Smooth muscle cell (in vitro differentiated cells): ENCODE data around the gene PRKAG2. TPM values are rescaled to one million over a fixed set of nuclear protein-coding genes. Genes with fewer than 3 reads are reported as not detected.

Experiments used
- DNase-seq: peaks from one replicate; lab custom pipeline; 2025; ENCODE audit not compliant: unreplicated experiment; lab: John Stamatoyannopoulos, UW
- H2AFZ ChIP-seq: fragments of 200-600 bp; sonication (generic); 2 replicates; pipeline ENCODE4 v1.6.0; 2016; ENCODE audit warnings: antibody characterized with exemption, low read depth, mild to moderate bottlenecking
- H3F3A ChIP-seq: fragments of 200-600 bp; sonication (generic); 2 replicates; pipeline ENCODE4 v1.6.0; 2017; ENCODE audit warnings: antibody characterized with exemption, low read depth
- H3K27ac ChIP-seq: fragments of 200-600 bp; sonication (generic); 2 replicates; pipeline ENCODE4 v1.5.1; 2016; ENCODE audit warnings: low read depth, mild to moderate bottlenecking
- H3K27me3 ChIP-seq: fragments of 200-600 bp; sonication (generic); 2 replicates; pipeline ENCODE4 v1.6.1; 2016; ENCODE audit warnings: low read depth, mild to moderate bottlenecking
- H3K36me3 ChIP-seq: fragments of 200-600 bp; sonication (generic); 2 replicates; pipeline ENCODE4 v1.5.1; 2016; ENCODE audit warnings: low read depth
- H3K4me1 ChIP-seq: fragments of 200-600 bp; sonication (generic); 2 replicates; pipeline ENCODE4 v1.5.1; 2016; ENCODE audit warnings: low read depth
- H3K4me2 ChIP-seq: fragments of 200-600 bp; sonication (generic); 2 replicates; pipeline ENCODE4 v1.6.0; 2016; ENCODE audit warnings: mild to moderate bottlenecking
- H3K4me3 ChIP-seq: fragments of 200-600 bp; sonication (generic); 2 replicates; pipeline ENCODE4 v1.5.1; 2016; ENCODE audit warnings: mild to moderate bottlenecking
- H3K79me2 ChIP-seq: fragments of 200-600 bp; sonication (generic); 2 replicates; pipeline ENCODE4 v1.6.0; 2016; ENCODE audit warnings: low read depth, mild to moderate bottlenecking
- H3K9ac ChIP-seq: fragments of 200-600 bp; sonication (generic); 2 replicates; pipeline ENCODE4 v1.6.0; 2016; ENCODE audit warnings: low read depth
- H3K9me3 ChIP-seq: fragments of 200-600 bp; sonication (generic); replicated peaks from 2 replicates; pipeline ENCODE4 v1.5.1; 2016; ENCODE audit warnings: low read depth
- H4K20me1 ChIP-seq: fragments of 200-600 bp; sonication (generic); 2 replicates; pipeline ENCODE4 v1.6.0; 2016; ENCODE audit warnings: low read depth
- CTCF ChIP-seq: fragments of 200-600 bp; sonication (generic); IDR thresholded peaks from 2 replicates; pipeline ENCODE4 v1.5.1; 2017; ENCODE audit warnings: borderline replicate concordance, mild to moderate bottlenecking, antibody characterized with exemption; ENCODE audit not compliant: insufficient read depth, poor library complexity, severe bottlenecking
- WGBS: methylation state at CpG from one replicate; pipeline ENCODE4 v1.1.7; 2016; ENCODE audit warnings: low lambda C conversion rate; 5-methylcytosine and 5-hydroxymethylcytosine counted together
- polyA plus RNA-seq: library from polyadenylated mRNA; unstranded; fragments of >200 nt; fragmentation: Nextera tagmentation; extraction: Ambion mirVana; gene quantifications from 2 replicates; pipeline ENCODE4 v1.2.1, GENCODE V29; 2016
- total RNA-seq: library from RNA; depleted of rRNA; stranded (reverse); fragments of >200 nt; gene quantifications from 2 replicates; pipeline ENCODE4 v1.2.3, GENCODE V29; 2014

Gene PRKAG2
- total and polyA plus RNA-seq, 2 experiments from 2014 or later: 3.5 to 3.9 TPM

- TF ChIP-seq CTCF: no peak
- Histone ChIP-seq H3K27me3 (peaks cover 4% of the 10 kb centered on the region), H2AFZ (no peak overlapping the region), H3F3A (no peaks in the 10 kb centered on the region), H3K36me3 (no peaks in the 10 kb centered on the region), H3K4me1 (peaks cover 4% of the 10 kb centered on the region), H3K9me3 (no peaks in the 10 kb centered on the region), H4K20me1 (no peaks in the 10 kb centered on the region), H3K9ac (no peak overlapping the region), H3K4me3 (no peak overlapping the region), H3K4me2 (no peak overlapping the region), H3K79me2 (no peaks in the 10 kb centered on the region), H3K27ac (no peak overlapping the region)
- DNase-seq: no peak
Observed at GRCh38 chr7:151544183-151544582, 332.7 kb downstream of the PRKAG2 start.

GRCh38 chr7:151542606-151543130 is 334.2 kb downstream of the PRKAG2 start:
- Histone ChIP-seq H3K9me3 (no peaks in the 10 kb centered on the region), H3K79me2 (no peaks in the 10 kb centered on the region), H3K4me1 (peaks cover 15% of the 10 kb centered on the region), H3K9ac (no peak overlapping the region), H3K4me3 (no peak overlapping the region), H2AFZ (no peak overlapping the region), H3K4me2 (no peak overlapping the region), H3K27ac (no peak overlapping the region), H3K36me3 (no peaks in the 10 kb centered on the region), H4K20me1 (no peaks in the 10 kb centered on the region), H3F3A (no peaks in the 10 kb centered on the region), H3K27me3 (peaks cover 4% of the 10 kb centered on the region)
- DNase-seq: no peak
- TF ChIP-seq CTCF: no peak
- 96% methylated on average over 6 of the region's 6 CpGs for WGBS

- DNase-seq: no peak
- H3K4me2 ChIP-seq: no peak overlapping the region
- no peak overlapping the region for H3K9ac ChIP-seq
- no peak overlapping the region for H3K4me3 ChIP-seq
- WGBS: 89% methylated on average over 17 of the region's 17 CpGs
- H3K27ac ChIP-seq: no peak overlapping the region
- H4K20me1 ChIP-seq: no peaks in the 10 kb centered on the region
- no peak overlapping the region for H2AFZ ChIP-seq
- H3K27me3 ChIP-seq: peaks cover 4% of the 10 kb centered on the region
- H3K36me3 ChIP-seq: no peaks in the 10 kb centered on the region
- no peak for TF ChIP-seq CTCF
- H3F3A ChIP-seq: no peaks in the 10 kb centered on the region
- H3K4me1 ChIP-seq: peaks cover 15% of the 10 kb centered on the region
- no peaks in the 10 kb centered on the region for H3K9me3 ChIP-seq
- H3K79me2 ChIP-seq: no peaks in the 10 kb centered on the region
Observed at GRCh38 chr7:151541709-151542499, 335.0 kb downstream of the PRKAG2 start.

- Histone ChIP-seq H3K9ac (no peak overlapping the region), H3K4me3 (no peak overlapping the region)
- 95% methylated on average over 4 of the region's 4 CpGs for WGBS
Observed at GRCh38 chr7:151540146-151540545, 336.8 kb downstream of the PRKAG2 start.

More at GRCh38 chr7:151540146-151540545, 336.8 kb downstream of the PRKAG2 start:
- TF ChIP-seq CTCF: no peak
- no peaks in the 10 kb centered on the region for H3K27me3 ChIP-seq
- peaks cover 15% of the 10 kb centered on the region for H3K4me1 ChIP-seq
- H3K79me2 ChIP-seq: no peaks in the 10 kb centered on the region
- no peaks in the 10 kb centered on the region for H3K36me3 ChIP-seq
- H3K9me3 ChIP-seq: no peaks in the 10 kb centered on the region
- H2AFZ ChIP-seq: no peak overlapping the region
- no peak for DNase-seq
- no peaks in the 10 kb centered on the region for H4K20me1 ChIP-seq
- H3F3A ChIP-seq: no peaks in the 10 kb centered on the region
- no peak overlapping the region for H3K4me2 ChIP-seq
- no peak overlapping the region for H3K27ac ChIP-seq
